ENCODE measurements around the gene OR7A17.

OR7A17 gene

DNA sequence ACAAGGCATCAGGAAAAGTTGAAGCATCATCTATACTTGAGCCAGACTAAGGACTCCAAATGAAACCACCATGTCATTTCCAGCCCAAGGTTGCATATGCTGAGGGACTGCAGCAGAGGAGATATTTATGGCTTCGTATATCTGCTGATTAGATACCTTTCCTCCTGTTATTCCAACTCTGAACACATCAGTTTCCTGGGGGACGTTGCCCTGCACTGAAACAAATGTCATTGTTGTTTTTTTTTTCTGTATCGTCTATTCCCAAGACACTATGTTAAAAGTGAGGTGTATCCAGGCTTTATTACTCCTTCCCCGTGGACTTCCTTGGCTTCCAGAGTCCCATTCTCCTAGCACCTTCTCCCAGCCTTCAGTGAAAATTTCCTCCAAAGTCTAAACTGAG is at the start of gene OR7A17:
TSS of gene OR7A17 (minus strand) at position 101 of the 400 bp plus-strand sequence. CDS start 4,777 bp downstream, outside the sequence.
- no peak for DNase-seq

- no peak for DNase-seq
These were observed 47.6 kb upstream of the OR7A17 start for GRCh38 chr19:14933506-14933905.

DNA sequence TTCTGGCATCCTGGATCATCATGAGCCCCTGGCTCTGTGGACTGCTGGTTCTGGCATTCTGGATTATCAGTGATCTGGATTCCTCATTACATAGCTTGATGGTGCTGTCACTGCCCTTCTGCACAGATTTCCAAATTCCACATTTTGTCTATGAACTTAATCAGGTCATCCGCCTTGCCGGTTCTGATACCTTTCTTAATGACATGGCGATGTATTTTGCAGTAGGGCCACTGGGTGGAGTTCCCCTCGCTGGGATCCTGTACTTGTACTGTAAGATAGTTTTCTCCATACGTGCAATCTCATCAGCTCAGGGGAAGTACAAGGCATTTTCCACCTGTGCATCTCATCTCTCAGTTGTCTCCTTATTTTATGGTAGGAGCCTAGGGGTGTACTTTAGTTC is 30.9 kb upstream of the OR7A17 start:
- no peak for DNase-seq

- no peak for DNase-seq
These were observed 29.2 kb upstream of the OR7A17 start for GRCh38 chr19:14915116-14915515.

DNA sequence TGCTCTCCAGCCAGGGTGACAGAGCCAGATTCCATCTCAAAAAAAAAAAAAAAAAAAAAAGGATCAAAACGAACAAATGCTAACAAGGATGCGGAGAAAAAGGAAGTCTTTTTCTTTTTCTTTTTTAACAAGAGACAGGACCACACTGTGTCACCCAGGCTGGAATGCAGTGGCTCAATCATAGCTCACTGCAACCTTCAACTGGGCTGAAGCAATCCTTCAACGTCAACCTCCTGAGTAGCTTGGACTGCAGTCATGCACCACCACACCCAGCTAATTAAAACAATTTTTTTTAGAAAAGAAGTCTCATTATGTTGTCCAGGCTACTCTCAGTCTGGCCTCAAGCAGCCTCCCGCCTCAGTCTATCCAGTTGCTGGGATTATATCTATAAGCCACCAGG is 20.8 kb upstream of the OR7A17 start:
- DNase-seq, result no peak

- DNase-seq, result no peak
These were observed 15.8 kb upstream of the OR7A17 start for GRCh38 chr19:14901675-14902260.

DNA sequence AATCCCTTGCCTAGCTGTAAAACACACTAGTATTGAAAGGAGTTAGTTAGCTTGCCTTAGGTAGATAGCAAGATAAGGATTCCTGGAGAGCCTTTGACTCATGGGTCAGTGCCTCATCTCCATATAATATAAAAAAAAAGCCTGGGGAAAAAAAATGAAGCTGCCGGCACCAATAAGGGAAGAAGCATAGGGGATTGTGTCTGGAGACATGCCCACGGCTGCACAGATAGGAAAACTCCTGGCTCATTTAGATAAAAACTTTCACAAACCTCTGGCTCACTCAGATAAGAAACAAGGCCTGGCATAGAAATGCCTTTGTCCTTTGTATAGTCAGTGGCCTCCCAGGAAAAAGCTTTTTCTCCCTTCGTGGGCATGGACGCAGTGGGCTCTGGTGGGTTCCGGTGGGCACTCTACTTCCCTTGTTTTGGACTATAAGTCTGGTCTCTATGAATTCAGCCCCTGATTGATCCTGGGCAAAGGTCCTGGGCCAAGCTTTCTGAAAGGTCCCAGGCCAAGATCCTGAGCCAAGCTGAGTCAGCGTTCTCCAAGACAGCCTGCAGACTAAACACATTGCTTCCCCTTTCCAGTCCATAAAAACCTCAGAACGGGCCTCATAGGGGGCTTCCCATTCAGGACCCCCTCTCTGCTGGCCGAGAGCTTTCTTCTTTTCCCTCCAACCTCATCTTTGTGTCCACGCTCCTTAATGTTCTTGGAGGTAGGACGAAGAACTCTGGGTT is 4.9 kb upstream of the OR7A17 start:
- no peak for DNase-seq

DNA sequence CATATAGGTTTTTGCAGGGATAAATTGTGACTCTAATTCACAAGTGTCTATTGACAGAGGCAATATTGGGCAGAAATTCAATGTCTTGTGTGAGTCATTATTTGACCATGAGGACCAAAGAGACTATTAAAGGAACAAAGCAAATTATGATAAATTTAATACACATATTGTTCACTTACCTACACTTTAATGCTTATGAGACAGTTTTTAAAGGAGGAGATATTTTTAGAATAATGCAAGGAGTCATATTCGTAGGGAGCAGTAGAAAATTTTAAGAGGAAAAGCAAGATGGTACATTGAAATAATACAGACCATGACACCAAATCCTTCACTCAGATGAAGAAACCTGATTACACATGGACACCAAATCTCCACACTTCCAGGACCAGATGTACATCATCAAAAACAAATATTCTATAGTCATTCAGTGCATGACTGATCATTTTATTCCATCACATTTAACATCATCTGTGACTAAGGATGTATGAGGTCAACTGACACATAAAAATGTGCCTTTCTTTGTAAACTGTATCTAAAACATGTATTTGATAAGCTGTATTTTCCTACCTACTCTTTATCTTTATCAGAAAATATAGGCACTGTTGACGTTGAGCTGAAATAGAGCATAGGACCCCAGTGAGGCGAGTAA is 4.2 kb upstream of the OR7A17 start:
- no peak for DNase-seq

GRCh38 chr19:14871619-14872230 is 14.2 kb downstream of the OR7A17 start:
- DNase-seq, result peak; percentile 4

DNA sequence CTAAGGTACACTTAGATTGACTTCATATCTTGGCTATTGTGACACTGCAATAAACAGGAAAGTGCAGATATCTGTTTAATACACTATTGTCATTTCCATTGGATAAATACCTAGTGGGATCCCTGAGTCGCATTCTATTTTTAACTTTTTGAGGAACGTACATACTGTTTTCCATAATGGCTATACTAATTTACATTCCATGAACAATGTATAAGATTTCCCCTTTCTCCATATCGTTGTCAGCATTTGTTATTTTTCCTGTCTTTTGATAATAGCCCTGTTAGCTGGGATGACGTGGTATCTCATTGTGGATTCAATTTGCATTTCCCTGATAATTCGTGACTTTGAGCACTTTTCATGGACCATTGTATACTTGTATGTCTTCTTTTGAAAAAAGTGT is 17.4 kb downstream of the OR7A17 start:
- no peak for DNase-seq

DNA sequence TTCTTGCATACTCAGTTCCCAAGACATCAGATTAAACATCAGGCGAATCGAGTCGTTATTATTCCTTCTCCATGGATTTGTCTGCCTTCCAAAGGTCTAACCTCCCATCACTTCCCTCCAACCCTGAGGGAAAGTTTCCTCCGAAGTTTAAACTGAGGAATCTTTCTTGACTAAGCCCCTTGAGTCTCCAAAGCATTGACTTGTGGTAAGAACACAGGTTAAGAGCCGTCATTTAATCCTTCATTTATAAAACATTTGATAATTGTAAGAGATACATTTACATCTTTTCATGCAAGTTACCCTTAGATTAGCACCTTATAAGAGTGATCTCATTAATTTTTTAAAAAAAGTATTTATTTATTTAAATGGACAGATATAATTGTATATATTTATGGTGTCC is 37.1 kb downstream of the OR7A17 start, which contains the start of gene OR7A10:
TSS of gene OR7A10 (minus strand) at position 101 of the 400 bp plus-strand sequence. CDS start 7,045 bp downstream, outside the sequence.
- no peak for DNase-seq

DNA sequence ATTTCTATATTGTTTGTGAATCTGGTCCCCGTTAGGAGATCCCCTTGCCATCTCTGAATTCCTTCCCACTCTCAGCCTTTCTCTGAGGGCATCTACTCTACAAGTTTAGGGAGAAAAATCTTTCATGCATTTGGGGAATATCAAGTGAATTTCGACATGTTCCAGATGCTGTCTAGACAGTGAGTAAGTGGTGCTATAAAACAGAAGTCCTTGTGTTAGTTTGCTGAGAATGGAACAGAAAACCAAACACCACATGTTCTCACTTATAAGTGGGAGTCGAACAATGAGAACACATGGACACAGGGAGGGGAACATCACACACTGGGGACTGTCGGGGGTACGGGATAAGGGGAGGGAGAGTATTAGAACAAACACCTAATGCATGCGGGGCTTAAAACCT is 42.4 kb downstream of the OR7A17 start:
- DNase-seq, result no peak

- DNase-seq, result no peak
These were observed 42.8 kb downstream of the OR7A17 start for GRCh38 chr19:14843169-14843568.

GRCh38 chr19:14840206-14840605 is 45.7 kb downstream of the OR7A17 start:
- no peak for DNase-seq

DNA sequence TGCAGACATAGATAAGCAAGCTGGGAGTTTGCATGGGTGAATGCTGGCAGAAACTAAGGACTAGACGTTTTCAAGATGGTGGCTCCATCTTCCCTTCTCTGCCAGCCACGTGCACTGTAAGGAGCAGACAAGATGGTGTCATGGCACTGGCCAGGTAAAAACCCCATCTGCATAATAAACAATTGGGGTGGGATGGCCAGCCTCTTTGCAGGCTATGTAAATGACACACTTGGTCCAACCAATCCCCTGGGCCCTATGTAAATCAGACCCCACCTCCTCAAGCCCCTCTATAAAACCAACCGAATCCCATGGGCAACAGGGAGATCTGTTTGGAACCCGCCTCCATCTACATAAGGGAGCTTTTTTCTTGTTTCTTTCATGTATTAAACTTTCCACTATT is 48.5 kb downstream of the OR7A17 start:
- no peak for DNase-seq

DNA sequence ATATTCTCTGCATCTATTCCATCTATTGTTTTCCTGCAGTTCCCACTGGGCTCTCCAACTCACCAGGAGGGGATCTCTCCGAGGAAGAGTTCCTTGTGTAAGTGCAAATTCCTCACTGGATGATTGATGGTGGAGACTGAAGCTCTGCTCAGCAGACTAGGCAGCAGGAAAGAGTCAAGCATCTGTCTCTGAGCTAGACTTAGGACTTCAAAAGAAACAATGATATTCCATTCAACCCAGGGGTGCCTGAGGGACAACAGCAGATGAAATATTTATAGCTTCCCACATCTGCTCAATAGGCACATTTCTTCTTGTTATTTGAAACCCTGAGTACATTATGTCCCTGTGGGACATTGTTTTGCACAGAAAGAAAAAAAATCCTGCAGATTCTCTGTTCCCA is 50.9 kb downstream of the OR7A17 start, which contains the start of the genes OR7A5 and OR7C1:
TSS of gene OR7A5 (minus strand) at position 175 of the 400 bp plus-strand sequence. CDS start 6,944 bp downstream, outside the sequence.
TSS of gene OR7C1 (minus strand) at position 175 of the 400 bp plus-strand sequence. CDS start 35,049 bp downstream, outside the sequence.
- DNase-seq, result no peak

DNA sequence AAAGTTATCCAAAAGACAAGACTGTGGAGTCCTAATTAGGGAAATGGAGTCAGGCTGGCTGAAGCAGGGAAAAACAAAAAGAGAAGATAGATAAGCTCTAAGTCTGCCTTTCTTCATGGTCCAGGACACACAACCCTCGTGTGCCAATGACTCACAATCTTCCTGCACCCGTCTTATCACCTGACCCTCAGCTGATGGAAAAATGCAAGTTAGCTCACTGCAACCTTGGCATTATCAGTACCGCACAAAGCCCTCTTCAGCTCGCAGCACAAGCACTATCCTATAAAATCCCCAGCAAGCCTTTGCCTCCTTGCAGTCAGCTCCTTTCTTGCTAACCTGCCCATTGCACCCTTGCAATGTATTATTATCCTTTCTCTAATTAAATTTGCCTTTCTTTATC is 55.2 kb downstream of the OR7A17 start:
- DNase-seq, result no peak
